Fibroblast of skin of scalp (primary cell): ENCODE measurements around the gene CMYA5.
"Not testable (repeated sequence)": the region's sequence is repeated elsewhere in the genome, so short reads cannot be mapped to it uniquely, and the experiment has no call there.

Experiments used
- DNase-seq: peaks from one replicate; pipeline ENCODE4 v3.0.0-alpha.2; 2013

The CMYA5 gene

GRCh38 chr5:79702606-79703380 lies 13.2 kb downstream of the CMYA5 start:
- peak; percentile 25 for DNase-seq

GRCh38 chr5:79703381-79703645 lies 13.7 kb downstream of the CMYA5 start:
- no peak for DNase-seq

GRCh38 chr5:79704553-79704952 lies 14.9 kb downstream of the CMYA5 start:
- DNase-seq: no peak

- DNase-seq: no peak
Observed at GRCh38 chr5:79705632-79706031, 16.0 kb downstream of the CMYA5 start.

- not testable (repeated sequence) for DNase-seq
Observed at GRCh38 chr5:79706317-79706716, 16.7 kb downstream of the CMYA5 start.

GRCh38 chr5:79707535-79707934 lies 17.9 kb downstream of the CMYA5 start:
- no peak for DNase-seq

GRCh38 chr5:79712741-79713140 lies 23.1 kb downstream of the CMYA5 start:
- DNase-seq: no peak

- DNase-seq: no peak
Observed at GRCh38 chr5:79713727-79714126, 24.1 kb downstream of the CMYA5 start.

GRCh38 chr5:79716839-79717238 lies 27.2 kb downstream of the CMYA5 start:
- DNase-seq: no peak

GRCh38 chr5:79720096-79720495 lies 30.5 kb downstream of the CMYA5 start:
- DNase-seq: no peak

- DNase-seq: peak; percentile 15
Observed at GRCh38 chr5:79727451-79728355, 38.1 kb downstream of the CMYA5 start.

- no peak for DNase-seq
Observed at GRCh38 chr5:79728396-79728795, 38.8 kb downstream of the CMYA5 start.

GRCh38 chr5:79729679-79730078 lies 40.0 kb downstream of the CMYA5 start:
- DNase-seq: no peak

- DNase-seq: no peak
Observed at GRCh38 chr5:79730564-79730963, 40.9 kb downstream of the CMYA5 start.

- DNase-seq: no peak
Observed at GRCh38 chr5:79731775-79732174, 42.1 kb downstream of the CMYA5 start.

- no peak for DNase-seq
Observed at GRCh38 chr5:79736528-79737514, 47.2 kb downstream of the CMYA5 start.

- DNase-seq: no peak
Observed at GRCh38 chr5:79738349-79738748, 48.7 kb downstream of the CMYA5 start.

- DNase-seq: no peak
Observed at GRCh38 chr5:79742549-79743136, 53.0 kb downstream of the CMYA5 start.

GRCh38 chr5:79743846-79744605 lies 54.4 kb downstream of the CMYA5 start:
- DNase-seq: no peak

GRCh38 chr5:79745255-79745654 lies 55.6 kb downstream of the CMYA5 start:
- no peak for DNase-seq
